PFSK-1 (cell line): ENCODE data around the gene LETMD1.

ENCODE experiments used
- POLR2AphosphoS5 ChIP-seq: IDR thresholded peaks from 2 replicates; pipeline ENCODE4 v1.6.1; 2012; ENCODE audit warnings: low read depth, mild to moderate bottlenecking, control low read depth, low read length, moderate library complexity
- SIN3A ChIP-seq: IDR thresholded peaks from 2 replicates; pipeline ENCODE4 v1.6.1; 2012; ENCODE audit warnings: mild to moderate bottlenecking, low read length, moderate library complexity, borderline replicate concordance; ENCODE audit not compliant: insufficient read depth
- TAF1 ChIP-seq: IDR thresholded peaks from 2 replicates; pipeline ENCODE4 v1.6.1; 2012; ENCODE audit warnings: low read length, control low read depth, borderline replicate concordance; ENCODE audit not compliant: insufficient read depth
- TF ChIP-seq, protein P1 (sequence below), 2 experiments: IDR thresholded peaks; 2 replicates each; pipeline versions ENCODE4 v1.6.1 to v1.8.0; 2011 to 2012; ENCODE audit warnings: low read depth in 2 of 2, low read length in 2 of 2, control low read depth in 1 of 2, inconsistent platforms in 1 of 2, mild to moderate bottlenecking in 1 of 2, moderate library complexity in 1 of 2; ENCODE audit not compliant: insufficient read depth in 1 of 2

DNA sequence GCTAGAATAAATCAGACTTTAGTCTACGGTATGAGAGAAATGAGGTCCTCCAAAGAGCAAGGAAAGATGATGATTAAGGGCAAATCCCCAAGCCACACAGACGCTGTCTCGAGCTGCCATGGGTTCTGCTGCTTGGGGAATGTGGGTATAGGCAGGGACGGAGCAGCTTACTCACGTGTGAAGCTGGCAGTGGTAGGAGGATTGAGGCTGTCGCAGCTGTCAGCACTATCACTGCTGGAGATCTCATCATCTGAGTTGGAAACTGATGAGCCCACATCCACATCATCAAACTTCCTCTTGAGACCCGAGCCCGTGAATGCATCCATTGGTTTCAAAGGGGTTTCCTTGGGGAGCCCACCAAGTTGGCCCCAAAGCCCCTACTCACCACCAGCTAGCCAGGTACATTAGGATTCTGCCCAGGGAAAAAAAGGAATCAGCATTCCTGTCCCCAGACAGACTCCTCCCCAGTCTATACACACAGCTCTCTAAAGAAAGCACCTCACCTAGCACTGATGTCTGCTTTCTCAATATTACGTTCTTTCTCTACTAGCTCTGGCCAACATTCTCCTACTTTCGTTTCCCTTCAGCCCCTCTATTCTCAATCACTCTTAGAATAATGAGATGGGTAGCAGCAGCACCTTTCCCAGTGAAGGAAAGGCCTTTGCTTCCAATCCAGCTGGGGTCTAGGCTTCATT is 28.3 kb downstream of the LETMD1 start:
- TF ChIP-seq POLR2AphosphoS5 (no peak; the same call in 1 of the 2 replicates), TAF1 (no peak), SIN3A (no peak)
- TF ChIP-seq, protein P1, sequence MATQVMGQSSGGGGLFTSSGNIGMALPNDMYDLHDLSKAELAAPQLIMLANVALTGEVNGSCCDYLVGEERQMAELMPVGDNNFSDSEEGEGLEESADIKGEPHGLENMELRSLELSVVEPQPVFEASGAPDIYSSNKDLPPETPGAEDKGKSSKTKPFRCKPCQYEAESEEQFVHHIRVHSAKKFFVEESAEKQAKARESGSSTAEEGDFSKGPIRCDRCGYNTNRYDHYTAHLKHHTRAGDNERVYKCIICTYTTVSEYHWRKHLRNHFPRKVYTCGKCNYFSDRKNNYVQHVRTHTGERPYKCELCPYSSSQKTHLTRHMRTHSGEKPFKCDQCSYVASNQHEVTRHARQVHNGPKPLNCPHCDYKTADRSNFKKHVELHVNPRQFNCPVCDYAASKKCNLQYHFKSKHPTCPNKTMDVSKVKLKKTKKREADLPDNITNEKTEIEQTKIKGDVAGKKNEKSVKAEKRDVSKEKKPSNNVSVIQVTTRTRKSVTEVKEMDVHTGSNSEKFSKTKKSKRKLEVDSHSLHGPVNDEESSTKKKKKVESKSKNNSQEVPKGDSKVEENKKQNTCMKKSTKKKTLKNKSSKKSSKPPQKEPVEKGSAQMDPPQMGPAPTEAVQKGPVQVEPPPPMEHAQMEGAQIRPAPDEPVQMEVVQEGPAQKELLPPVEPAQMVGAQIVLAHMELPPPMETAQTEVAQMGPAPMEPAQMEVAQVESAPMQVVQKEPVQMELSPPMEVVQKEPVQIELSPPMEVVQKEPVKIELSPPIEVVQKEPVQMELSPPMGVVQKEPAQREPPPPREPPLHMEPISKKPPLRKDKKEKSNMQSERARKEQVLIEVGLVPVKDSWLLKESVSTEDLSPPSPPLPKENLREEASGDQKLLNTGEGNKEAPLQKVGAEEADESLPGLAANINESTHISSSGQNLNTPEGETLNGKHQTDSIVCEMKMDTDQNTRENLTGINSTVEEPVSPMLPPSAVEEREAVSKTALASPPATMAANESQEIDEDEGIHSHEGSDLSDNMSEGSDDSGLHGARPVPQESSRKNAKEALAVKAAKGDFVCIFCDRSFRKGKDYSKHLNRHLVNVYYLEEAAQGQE (IDR thresholded peaks at IDR 0.05; ENCODE audit: insufficient read depth in 1 of 2, low read depth in 2 of 2, low read length in 2 of 2), result no peak
